CD4-positive, alpha-beta T cell treated with Interleukin-2 at 100 ng/mL for 4 hours (primary cell): ENCODE results near the gene PHLDB1.
A peak's percentile ranks its signal among the peaks of the same experiment; 100 is the strongest.

Experiments
- DNase-seq: peaks from one replicate; pipeline ENCODE4 v3.0.0-alpha.2; 2020; ENCODE audit warnings: low spot score

The PHLDB1 gene

GRCh38 chr11:118688851-118689502 lies 81.6 kb downstream of the PHLDB1 start:
- DNase-seq: no peak

DNA sequence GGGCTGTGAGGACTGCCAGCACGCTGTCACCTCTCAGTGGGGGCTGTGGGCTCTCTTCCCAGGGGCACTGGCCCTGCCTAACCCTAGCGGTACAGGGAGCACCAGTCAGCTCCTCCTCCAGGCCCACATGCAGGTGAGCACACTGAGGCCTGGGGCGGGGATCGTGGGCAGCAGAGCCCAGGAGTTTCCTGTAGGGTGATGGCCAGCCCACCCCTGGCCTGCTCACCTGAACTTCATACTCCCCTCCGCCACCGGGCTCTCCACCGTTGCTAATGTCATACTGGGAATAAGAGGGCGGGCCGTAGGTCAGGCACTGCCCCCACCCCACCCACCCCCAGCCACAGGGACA lies 82.1 kb downstream of the PHLDB1 start:
- no peak for DNase-seq

DNA sequence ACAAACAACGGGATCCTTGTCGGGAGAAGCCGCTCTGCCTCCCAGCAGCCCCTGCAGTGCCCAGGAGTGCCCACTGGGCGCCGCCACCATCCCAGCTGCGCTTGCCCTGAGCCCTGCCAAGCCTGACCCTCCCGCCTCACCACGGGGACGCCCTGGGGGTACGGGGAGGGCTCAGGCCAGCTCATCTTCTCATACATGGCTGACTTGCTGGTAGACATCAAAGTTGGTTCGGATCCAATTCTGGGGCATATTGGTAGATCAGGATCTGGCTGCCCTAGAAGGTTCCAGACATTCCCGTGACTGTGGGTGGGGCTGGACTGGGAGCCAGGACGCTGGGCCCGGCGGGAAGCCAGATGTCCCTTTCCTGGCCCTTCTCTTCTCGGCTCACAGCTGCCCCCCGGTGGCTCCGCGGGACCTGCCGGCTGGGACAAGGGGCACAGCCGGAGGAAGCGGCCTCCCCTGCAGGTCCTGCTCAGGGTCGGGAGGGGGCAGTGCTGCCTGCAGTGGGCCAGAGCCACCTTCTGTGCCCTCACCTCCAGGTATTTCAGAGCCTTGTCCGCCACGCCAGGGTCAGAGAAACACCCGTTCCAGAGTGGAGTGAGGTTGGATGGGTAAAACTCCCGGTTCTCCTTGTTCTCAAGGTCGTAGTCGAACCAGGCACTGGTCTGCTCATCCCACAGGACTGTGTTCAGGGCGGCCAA lies 82.6 kb downstream of the PHLDB1 start:
- peak; percentile 86 for DNase-seq

DNA sequence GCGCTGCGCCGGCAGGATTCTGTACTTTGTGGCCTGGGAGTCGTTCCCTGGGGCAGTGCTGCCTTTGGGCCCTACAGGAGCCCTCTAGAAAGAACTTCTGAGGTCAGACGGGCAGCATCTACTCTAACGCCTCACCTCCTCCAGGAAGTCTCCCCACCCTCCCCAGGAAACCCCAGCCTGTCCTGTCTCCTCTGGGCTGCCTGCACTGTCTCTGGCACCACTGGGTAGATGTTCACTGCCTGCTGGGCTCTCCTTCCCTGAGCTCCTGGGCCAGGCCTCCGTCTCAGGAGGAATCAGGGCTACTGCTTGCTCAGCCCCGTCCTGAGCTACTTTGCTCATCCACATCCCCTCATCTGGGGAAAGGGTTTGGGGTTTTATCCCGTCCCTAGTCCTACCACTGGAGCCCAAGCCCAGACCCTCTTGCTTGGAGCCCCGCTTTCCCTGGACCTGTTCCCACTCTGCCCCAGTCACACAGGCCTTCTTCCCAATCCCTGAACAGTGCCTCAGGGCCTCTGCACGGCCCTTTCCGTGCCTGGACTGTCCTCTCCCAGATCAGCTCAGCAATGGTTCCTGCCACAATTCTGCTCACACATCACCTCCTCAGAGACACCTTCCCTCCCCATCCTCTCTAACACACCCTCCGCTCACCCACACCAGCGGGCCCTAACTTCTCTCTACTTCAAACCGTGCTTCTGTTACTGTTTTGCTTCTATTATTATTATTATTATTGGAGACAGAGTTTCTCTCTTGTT lies 83.3 kb downstream of the PHLDB1 start:
- no peak for DNase-seq

GRCh38 chr11:118691926-118692830 lies 84.8 kb downstream of the PHLDB1 start:
- peak; percentile 85 for DNase-seq

DNA sequence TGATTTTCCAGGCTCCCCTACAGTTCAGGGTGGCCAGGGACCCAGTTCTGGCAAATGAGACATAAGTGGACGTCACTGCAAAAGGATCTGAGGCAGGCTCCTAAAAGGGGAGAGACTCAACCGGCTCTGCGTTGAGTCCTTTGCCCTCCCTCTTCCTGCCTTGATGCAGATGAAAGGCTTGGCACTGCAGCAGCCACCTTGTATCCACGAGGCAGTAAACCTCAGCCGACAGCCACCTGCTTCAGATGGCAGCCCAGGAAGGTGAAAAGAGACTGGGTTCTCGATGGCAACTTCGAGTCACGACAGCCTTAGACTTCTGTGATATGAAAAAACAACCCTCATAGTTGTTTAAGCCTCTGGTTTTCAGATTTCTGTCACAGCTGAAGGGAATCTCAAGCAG lies 86.8 kb downstream of the PHLDB1 start:
- DNase-seq: no peak

- DNase-seq: no peak
Measured at GRCh38 chr11:118694771-118695170, 87.4 kb downstream of the PHLDB1 start.

DNA sequence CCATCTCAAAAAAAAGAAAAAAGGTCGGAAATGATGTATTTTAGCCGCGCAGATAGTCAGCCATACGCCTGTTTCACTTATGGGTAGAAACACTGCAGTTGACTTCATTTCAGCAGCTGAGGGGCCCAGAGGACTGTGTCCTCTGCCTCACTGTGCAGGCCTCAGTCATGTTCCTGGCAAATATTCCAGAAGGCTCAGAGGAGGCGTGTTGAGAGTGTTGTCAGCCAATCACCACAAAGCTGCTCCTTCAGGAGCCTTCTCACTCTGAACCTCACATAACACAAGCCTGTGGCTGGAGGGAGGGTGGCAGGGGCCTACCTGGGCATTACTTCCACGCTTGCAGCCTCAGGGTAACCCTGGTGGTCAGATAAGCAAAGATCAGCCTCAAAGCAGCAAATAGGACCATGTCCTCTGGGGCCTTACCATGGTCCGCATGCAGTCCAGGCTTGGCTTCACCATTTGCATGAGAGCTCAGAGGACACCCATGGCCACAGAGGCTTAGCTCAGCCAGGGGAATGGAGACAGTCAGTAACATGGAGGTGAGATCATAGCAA lies 89.3 kb downstream of the PHLDB1 start:
- DNase-seq: no peak

DNA sequence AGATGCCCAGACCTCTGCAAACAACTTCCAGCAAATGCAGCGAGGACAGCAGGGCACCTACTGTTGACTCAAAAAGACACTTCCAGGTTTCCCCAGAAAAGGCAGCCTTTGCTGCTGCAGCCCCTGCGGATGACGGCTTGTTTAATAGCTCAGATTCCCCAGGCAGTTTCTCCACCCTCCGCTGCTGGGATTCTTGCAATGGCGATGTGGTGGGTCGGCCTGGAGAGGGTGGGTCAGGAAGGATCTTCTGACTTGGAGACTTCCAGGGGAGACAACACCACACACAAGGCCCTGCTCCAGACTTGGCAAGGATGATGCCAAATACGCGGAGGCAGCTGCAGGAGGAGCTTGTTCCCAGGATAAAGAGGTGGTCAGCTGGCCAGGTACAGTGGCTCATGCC lies 89.9 kb downstream of the PHLDB1 start:
- DNase-seq: no peak

- peak; percentile 82 for DNase-seq
Measured at GRCh38 chr11:118699506-118700220, 92.2 kb downstream of the PHLDB1 start.

DNA sequence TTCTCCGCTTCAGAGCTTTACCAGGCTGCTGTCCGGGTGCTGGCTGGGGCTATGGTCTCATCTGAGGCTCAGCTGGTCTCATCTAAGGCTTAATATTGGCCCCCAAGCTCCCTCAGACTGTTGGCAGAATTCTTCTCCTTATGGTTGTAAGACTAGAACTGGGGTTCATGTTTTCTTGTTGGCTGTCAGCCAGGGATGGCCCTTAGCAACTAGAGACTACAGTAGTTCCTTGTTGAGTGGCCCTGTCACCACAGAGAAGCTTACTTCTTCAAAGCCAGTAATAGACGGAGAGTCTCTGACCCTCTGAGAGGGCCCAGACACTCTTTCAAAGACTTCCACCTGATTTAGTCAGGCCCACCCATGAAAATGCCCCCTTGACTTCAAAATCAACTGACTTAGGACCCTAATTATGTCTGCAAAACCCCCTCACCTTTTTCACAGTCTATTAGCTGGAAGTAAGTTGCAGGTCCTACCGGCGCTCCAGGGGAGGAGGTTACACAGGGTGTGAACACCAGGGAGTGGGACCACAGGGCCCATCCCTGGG lies 96.2 kb downstream of the PHLDB1 start:
- no peak for DNase-seq

DNA sequence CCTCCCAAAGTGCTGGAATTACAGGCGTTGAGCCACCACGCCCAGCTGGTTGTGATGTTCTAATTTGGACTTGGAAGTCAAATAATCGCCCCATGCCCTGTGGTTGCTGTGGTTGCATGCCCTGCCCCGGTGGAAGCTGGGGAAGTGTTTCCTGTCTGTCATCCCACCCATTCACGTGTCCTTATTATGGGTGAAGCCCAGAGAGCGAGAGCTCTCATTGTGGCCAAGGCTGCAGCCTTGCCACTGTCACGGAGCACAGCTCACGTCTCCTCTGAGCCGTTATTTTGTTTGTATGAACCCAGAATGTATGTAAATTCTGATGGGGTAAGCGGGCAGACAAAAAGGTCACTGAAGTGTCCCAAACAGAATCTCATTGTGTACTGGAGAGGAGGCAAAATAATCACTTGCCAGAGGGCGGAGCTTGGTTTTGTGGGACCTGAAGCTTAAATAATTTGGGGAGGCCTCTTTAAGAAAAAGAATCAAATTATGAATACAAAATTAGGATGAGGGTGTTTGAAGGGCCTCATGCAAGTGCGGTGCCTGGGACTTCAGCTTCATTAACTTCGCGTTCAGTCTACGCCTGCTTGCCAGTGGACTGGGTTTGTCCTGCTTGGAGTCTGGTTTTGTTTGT lies 97.8 kb downstream of the PHLDB1 start:
- DNase-seq: peak; percentile 54

DNA sequence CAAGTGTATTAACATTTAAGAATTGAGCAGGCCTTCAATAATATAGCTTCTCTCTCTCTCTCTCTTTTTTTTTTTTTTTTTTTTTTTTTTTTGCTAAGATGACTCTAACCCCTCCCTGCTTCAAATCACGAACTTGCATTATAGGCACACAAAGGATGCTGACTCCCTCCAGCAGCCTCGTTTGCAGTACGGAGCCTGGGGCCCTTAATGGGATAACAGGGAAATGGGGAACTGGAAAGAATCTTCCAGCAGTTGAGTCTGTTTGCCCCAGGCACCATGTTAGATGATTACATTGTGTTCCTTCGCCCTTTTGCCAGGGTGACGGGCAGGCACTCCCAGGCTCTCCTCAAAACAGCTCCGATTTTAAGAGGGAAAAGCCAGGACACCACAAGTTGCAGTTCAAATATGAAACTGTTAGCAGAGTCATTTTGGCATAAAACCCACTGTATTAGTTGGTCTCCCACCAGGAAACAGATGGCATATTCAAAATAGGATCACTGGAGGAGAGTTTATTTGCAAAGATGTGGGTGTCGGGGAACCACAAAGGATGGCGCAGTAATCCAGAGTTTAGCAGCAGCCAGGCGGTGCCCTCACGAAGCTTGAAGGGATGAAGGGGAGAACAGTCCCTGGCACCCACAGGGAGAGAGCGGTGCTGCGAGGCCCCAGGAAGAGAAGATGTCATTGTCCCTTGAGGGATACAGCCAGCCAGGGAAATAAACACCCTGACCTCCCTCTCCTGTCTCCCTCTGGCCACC lies 98.6 kb downstream of the PHLDB1 start:
- DNase-seq: no peak

DNA sequence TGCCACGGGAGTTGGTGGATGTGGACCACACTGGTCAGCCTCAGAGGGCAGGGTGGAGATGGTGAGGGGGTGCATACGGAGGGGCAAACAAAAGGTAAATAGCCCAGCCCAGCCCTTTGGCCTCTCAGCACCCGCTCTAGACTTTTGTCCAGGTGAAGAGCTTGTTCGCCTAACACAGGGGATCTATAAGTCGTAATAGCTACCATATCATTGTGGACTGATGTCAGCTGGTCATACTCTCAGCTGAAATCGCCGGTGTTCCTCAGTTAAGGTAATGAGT lies 99.1 kb downstream of the PHLDB1 start:
- DNase-seq: no peak
